Heart left ventricle (tissue), 16 donors: ENCODE results near the gene MAPKAP1. TPM values are rescaled to one million over a fixed set of nuclear protein-coding genes. Genes with fewer than 3 reads are reported as not detected.

Source experiments
- ATAC-seq, 4 donors: fragments of 200-7000 bp; cut with Tn5 transposase; one replicate each; pipeline ENCODE4 v1.9.1; 2020 to 2022; ENCODE audit warnings: moderate library complexity in 4 of 4, mild to moderate bottlenecking in 3 of 4, moderate number of reproducible peaks in 1 of 4
- DNase-seq, 5 donors: peaks; one replicate each; pipeline ENCODE4 v3.0.0-alpha.2; 2020
- H3K27ac ChIP-seq, 12 donors: fragments of 200-600 bp; sonication (generic) in 4 of 12; one replicate each; pipeline versions ENCODE4 v1.5.0 to v1.8.0; 2016 to 2022; ENCODE audit warnings: mild to moderate bottlenecking in 2 of 12
- H3K27me3 ChIP-seq, 9 donors: fragments of 200-600 bp; sonication (generic) in 2 of 9; one replicate each; pipeline versions ENCODE4 v1.5.1 to v1.8.0; 2016 to 2022; ENCODE audit warnings: mild to moderate bottlenecking in 3 of 9
- H3K36me3 ChIP-seq, 9 donors: fragments of 200-600 bp; sonication (generic) in 2 of 9; one replicate each; pipeline versions ENCODE4 v1.5.0 to v1.8.0; 2018 to 2022; ENCODE audit warnings: mild to moderate bottlenecking in 2 of 9
- H3K4me1 ChIP-seq, 12 donors: fragments of 200-600 bp; sonication (generic) in 4 of 12; one replicate each; pipeline versions ENCODE4 v1.5.0 to v1.8.0; 2016 to 2022; ENCODE audit warnings: mild to moderate bottlenecking in 3 of 12
- H3K4me3 ChIP-seq, 12 donors: fragments of 200-600 bp; sonication (generic) in 4 of 12; one replicate each; pipeline versions ENCODE4 v1.5.0 to v1.8.0; 2017 to 2022; ENCODE audit warnings: mild to moderate bottlenecking in 9 of 12, moderate library complexity in 4 of 12
- H3K9me3 ChIP-seq, 12 donors: fragments of 200-600 bp; sonication (generic) in 4 of 12; one replicate each; pipeline versions ENCODE4 v1.5.0 to v1.8.0; 2016 to 2022; ENCODE audit warnings: mild to moderate bottlenecking in 1 of 12
- CTCF ChIP-seq, 12 donors: fragments of 200-600 bp; sonication (generic) in 4 of 12; IDR thresholded peaks; one replicate each; pipeline versions ENCODE4 v1.5.0 to v1.8.0; 2018 to 2022; ENCODE audit warnings: antibody characterized with exemption in 12 of 12, mild to moderate bottlenecking in 5 of 12
- POLR2A ChIP-seq, 2 donors: fragments of 450-650 bp; IDR thresholded peaks; one replicate each; pipeline ENCODE4 v1.6.1; 2017; ENCODE audit warnings: antibody characterized with exemption in 2 of 2, mild to moderate bottlenecking in 2 of 2, moderate library complexity in 2 of 2
- WGBS, 4 donors: extraction: QIAGEN DNeasy Blood & Tissue Kit in 2 of 4; methylation state at CpG; one replicate each; pipeline versions ENCODE4 v1.1.5 to v1.1.7; 2013 to 2018; 5-methylcytosine and 5-hydroxymethylcytosine counted together
- intact Hi-C, 10 donors: fragments of 100-400 bp; cut with DNase I; formaldehyde crosslinking; loops; one replicate each; pipeline versions ENCODE4 v1.11.1 to v1.14.2; 2022
- polyA plus RNA-seq, 2 donors: library from polyadenylated mRNA; stranded (reverse); fragments of 200-250 nt; gene quantifications; one replicate each; pipeline ENCODE4 v1.2.3, GENCODE V29; 2013
- total RNA-seq, 9 donors: library from RNA; depleted of rRNA in 2 of 9; stranded (reverse); fragments of >200 nt in 2 of 9; fragmentation: NEBNext Ultra II Directional in 3 of 9; extraction: Animal tissue kit (Norgen Biotek cat#: 25700) in 3 of 9; gene quantifications; one replicate each; pipeline versions ENCODE4 v1.1.0 to v1.2.4, GENCODE V29; 2016 to 2023
- donor health status: ischemic (EF 13 %, LVEDD 7.1; RV severe dilation, severe dysfunction).
- donor health status: healthy with polysubstance abuse.
- donor health status: DM: no; HTN: yes; CAD: no.
- donor health status: DM: no; HTN: no; CAD: no.
- donor health status: ischemic (EF 25% LVEDD 6.9; RV normal size, moderate dysfunction).
- donor health status: ischemic (EF 25% LVEDD 5.7; RV mildly dilated, moderate dysfunction).
- donor health status: healthy.
- donor health status: DM: yes; HTN: yes; CAD: no.
- donor health status: ischemic (EF 35%, LVEDD 5.7; RV mildly dilated, moderate dysfunction).
- donor health status: nonischemic (EF 11% LVEDD 7.7; RV severe dilation, severe dysfunction).
- donor health status: DM: yes; HTN: yes; CAD: no.
- donor health status: PGD.
- donor health status: ischemic (EF 29% LVEDD 5.4; RV normal size, mild dysfunction).
- donor health status: nonischemic (EF 23%, LVEDD 6.1; RV moderate dilation, normal function).

Gene MAPKAP1
- total and polyA plus RNA-seq, 11 donors: 76.2 to 145 (median 124) TPM

- no peaks in the 10 kb centered on the region for H3K27me3 ChIP-seq
- no peak overlapping the region for H3K27ac ChIP-seq
- no peaks in the 10 kb centered on the region for H3K4me1 ChIP-seq
- no peak for TF ChIP-seq POLR2A (IDR thresholded peaks at IDR 0.05)
- DNase-seq: no peak
- H3K9me3 ChIP-seq: no peaks in the 10 kb centered on the region
- 92 to 96% (median 95%) methylated on average over 1 of the region's 1 CpG for WGBS, 4 donors
- peaks cover 0 to 6% (median 0%) of the 10 kb centered on the region in 9 donors for H3K36me3 ChIP-seq
- intact Hi-C loops: no loop called here
- no peak for ATAC-seq
- H3K4me3 ChIP-seq: no peak overlapping the region
These were observed 212.4 kb downstream of the MAPKAP1 start for GRCh38 chr9:125494653-125494915.

GRCh38 chr9:125493881-125494652, 212.9 kb downstream of the MAPKAP1 start:
- ATAC-seq (no peak), DNase-seq (no peak)
- H3K36me3 ChIP-seq: peaks cover 0 to 6% (median 0%) of the 10 kb centered on the region in 9 donors
- no peaks in the 10 kb centered on the region for H3K27me3 ChIP-seq
- intact Hi-C loops: no loop called here
- TF ChIP-seq CTCF (IDR thresholded peaks at IDR 0.05) (no peak), POLR2A (IDR thresholded peaks at IDR 0.05) (no peak)
- WGBS, 4 donors: 90 to 95% (median 92%) methylated on average over 12 of the region's 12 CpGs
- H3K9me3 ChIP-seq: no peaks in the 10 kb centered on the region
- H3K4me3 ChIP-seq: no peak overlapping the region
- H3K27ac ChIP-seq: no peak overlapping the region
- no peaks in the 10 kb centered on the region for H3K4me1 ChIP-seq

GRCh38 chr9:125493384-125493783, 213.6 kb downstream of the MAPKAP1 start:
- Histone ChIP-seq H3K9me3 (no peaks in the 10 kb centered on the region), H3K27ac (no peak overlapping the region), H3K36me3 (peaks cover 0 to 6% (median 0%) of the 10 kb centered on the region in 9 donors), H3K27me3 (no peaks in the 10 kb centered on the region), H3K4me3 (no peak overlapping the region), H3K4me1 (no peaks in the 10 kb centered on the region)
- DNase-seq (no peak), ATAC-seq (no peak)
- no peak for TF ChIP-seq POLR2A (IDR thresholded peaks at IDR 0.05)
- no peak for TF ChIP-seq CTCF (IDR thresholded peaks at IDR 0.05)
- 95 to 100% (median 96%) methylated on average over 5 of the region's 5 CpGs for WGBS, 4 donors
- intact Hi-C loops: no loop called here

GRCh38 chr9:125492719-125493118, 214.3 kb downstream of the MAPKAP1 start:
- Histone ChIP-seq H3K36me3 (peaks cover 0 to 4% (median 0%) of the 10 kb centered on the region in 9 donors), H3K27me3 (no peaks in the 10 kb centered on the region), H3K4me1 (no peaks in the 10 kb centered on the region), H3K9me3 (no peaks in the 10 kb centered on the region), H3K27ac (no peak overlapping the region), H3K4me3 (no peak overlapping the region)
- DNase-seq: no peak
- intact Hi-C loops: no loop called here
- WGBS, 4 donors: 78 to 83% (median 81%) methylated on average over 2 of the region's 2 CpGs
- TF ChIP-seq CTCF (IDR thresholded peaks at IDR 0.05) (no peak), POLR2A (IDR thresholded peaks at IDR 0.05) (no peak)
- no peak for ATAC-seq

GRCh38 chr9:125487842-125488241, 219.2 kb downstream of the MAPKAP1 start:
- H3K27me3 ChIP-seq: no peaks in the 10 kb centered on the region
- DNase-seq (no peak), ATAC-seq (no peak)
- no peak overlapping the region for H3K4me3 ChIP-seq
- intact Hi-C loops: loop anchor here in 1 of 10 donors (10.0 kb wide), 1 partner anchor 147 kb away; no protein-coding TSS in a partner anchor
- 52 to 100% (median 88%) methylated on average over 2 of the region's 2 CpGs for WGBS, 4 donors
- TF ChIP-seq CTCF (IDR thresholded peaks at IDR 0.05) (no peak), POLR2A (IDR thresholded peaks at IDR 0.05) (no peak)
- peaks cover 0 to 13% (median 7%) of the 10 kb centered on the region in 9 donors for H3K36me3 ChIP-seq
- no peaks in the 10 kb centered on the region for H3K9me3 ChIP-seq
- no peak overlapping the region for H3K27ac ChIP-seq
- H3K4me1 ChIP-seq: peaks cover 0 to 33% (median 10%) of the 10 kb centered on the region in 12 donors
